AML-193 (cell line): ENCODE measurements around the gene COL25A1.

ENCODE experiments used
- DNase-seq, 2 experiments: peaks; one replicate each; lab custom pipeline; 2025; lab: John Stamatoyannopoulos, UW

COL25A1 gene

DNA sequence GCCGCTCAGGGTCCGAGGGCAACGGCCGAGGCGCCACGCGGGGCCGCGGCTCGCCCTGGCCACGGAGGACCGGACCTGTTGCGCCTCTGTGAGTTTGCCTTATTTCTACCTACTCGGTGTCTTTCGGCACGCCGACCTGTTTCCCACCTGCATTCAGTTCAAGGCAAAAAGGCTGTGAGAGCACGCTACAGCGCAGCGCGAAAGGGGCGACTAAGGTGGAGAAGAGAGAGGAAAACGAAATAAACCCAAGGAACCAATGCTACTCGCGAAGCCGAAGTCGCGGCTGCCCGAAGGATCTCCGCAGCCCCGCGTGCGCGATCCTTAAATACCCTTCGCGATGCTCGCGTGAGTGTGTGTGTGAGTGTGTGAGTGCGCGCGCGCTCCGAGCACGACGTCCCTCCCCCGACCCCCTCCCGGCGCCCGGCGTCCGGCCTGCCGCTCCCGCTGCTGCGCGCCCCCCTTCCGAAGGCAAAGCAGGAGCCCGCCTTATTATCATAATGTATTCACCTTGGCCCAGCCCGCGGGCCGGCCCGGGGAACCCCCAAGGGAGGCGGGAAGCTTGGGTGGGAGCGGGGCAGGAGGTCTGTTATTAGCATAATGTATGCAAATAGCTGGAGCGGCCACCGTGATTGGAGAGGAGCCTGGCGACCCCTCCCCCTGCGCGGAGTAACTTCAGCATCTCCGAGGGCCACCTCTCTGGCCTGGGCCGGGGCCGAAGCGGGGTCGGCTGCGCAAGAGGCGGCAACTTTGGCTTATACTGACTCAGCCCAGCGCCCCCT is at the start of gene COL25A1:
Gene COL25A1, minus strand, starts transcription at position 298 of the 779 bp plus-strand sequence.
- no peak for DNase-seq

DNA sequence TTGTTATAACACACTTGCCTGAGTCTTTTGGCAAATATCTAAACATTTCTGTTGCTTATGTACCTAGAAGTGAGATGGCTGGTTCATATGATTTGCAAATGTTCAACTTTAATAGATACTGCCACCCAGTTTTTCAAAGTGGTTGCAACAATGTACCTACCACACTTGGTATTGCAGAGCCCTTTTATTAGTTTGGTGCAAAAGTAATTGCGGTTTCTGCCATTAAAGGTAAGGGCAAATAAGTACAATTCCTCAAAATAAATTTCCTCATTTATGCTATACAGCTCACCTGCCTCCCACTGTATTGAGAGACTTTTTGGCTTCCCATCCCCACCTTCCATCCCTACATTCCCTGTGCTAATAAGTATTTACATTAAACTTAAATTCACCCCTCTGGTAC is 47.7 kb upstream of the COL25A1 start:
- no peak for DNase-seq

DNA sequence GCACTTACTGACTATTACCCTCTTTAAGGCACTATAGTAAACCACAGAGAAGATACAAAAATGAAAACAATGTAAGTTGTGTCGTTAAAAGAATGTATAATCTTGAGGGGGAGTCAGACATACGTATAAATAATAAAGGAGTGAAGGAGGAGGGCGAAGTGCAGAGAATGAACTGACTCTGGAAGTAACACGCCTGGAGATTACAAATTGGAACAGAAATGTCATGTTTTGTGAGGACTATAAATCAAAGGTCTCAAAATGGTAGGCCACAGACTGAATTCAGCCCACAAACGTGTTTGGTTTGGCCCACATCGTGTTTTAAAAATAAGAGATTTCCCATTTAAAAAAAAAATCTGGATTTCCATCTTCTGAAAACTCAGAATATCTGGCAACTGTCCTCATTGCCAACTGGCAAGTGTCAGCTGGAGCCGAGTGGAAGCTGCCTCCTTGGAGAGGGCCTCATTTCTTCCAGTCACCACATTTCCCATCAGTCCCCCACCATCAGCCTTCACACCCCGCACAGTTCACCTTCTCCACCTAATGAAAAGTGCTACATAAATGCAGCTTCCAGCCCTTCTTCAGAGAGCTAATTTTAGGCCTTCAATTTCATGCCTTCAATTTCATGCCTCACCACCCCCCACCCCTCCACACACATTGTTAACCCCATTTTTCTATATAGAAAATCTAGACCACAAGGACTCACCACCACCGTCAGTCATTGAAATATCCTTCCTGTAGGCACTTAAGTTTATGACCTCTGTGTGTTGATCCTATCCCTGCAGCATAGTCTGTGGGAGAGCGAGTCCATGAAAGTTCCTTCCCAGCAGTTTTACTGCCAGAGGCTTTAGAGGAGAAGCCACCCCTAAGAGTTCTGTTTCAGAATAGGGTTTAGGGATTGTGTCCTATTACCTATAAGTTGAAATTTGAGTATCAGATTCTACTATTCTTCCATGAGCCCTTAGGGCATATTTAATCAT is 32.0 kb upstream of the COL25A1 start:
- no peak for DNase-seq

DNA sequence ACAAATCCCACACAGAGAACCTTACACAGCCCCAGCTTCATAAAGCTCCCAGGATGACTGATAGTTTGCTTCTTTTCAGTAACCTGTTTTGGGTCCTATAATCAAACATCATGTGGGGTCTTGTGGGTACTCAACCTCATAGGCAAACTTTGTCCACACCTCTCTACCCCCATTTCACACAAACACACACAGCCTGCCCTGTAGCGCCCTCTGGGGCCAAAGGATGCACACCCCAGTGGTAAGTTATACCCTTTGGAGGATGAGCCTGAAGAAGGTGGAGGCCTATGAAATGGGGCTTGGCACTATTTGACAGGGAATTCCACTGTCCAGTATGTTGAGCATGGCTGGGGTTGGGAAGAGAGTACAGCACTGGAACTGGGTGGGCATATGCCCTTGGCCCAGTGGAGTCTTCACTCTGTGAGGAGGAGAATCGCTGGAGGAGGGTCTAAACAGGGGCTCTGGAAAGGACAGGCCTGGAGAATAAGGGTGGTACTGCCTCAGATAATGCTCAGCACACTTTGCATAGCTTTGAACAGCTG is 30.5 kb upstream of the COL25A1 start:
- DNase-seq, result no peak

DNA sequence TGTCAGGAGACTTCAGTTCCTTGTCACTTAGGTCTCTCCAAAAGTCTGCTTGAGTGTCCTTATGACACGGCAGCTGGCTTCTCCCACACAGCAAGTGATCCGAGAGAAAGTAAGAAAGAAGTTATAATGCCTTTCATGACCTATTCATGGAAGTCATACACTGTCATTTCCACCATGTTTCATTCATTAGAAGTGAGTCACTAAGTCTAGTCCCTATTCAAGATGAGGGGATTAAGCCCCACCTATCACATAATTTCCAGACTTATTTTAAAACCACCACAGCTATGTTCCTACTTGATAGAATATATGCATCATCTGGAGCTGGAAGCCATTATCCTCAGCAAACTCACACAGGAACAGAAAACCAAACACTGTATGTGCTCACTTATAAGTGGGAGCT is 25.2 kb upstream of the COL25A1 start:
- no peak for DNase-seq

DNA sequence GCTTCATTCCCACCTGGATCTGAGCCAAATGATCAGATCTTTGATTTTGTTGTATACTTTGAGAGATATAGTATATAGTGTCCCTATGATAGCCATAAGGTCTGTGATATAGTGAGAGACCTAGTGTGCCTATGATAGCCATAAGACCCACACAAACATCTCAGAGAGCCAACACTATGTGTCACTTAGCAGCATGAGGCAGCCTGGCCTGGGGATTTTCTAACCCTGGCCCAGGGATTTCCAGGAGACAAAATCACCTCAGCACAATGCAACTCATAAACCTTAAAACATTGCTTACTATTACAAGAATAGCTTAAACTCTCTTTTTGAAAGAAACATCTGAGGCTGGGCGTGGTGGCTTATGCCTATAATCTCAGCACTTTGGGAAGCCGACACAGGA is 23.2 kb upstream of the COL25A1 start:
- no peak for DNase-seq

DNA sequence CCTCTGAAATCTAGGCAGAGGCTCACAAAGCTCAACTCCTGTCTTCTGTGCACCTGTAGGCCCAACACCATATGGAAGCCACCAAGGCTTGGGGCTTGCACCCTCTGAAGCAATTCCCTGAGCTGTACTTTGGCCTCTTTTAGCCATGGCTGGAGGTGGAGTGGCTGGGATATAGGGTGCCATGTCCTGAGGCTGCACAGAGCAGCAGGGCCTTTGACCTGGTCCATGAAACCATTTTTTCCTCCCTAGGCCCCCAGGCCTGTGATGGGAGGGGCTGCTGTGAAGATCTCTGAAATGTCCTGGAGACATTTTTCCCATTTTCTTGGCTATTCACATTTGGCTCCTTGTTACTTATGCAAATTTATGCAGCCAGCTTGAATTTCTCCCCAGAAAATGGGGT is 20.9 kb upstream of the COL25A1 start:
- no peak for DNase-seq

DNA sequence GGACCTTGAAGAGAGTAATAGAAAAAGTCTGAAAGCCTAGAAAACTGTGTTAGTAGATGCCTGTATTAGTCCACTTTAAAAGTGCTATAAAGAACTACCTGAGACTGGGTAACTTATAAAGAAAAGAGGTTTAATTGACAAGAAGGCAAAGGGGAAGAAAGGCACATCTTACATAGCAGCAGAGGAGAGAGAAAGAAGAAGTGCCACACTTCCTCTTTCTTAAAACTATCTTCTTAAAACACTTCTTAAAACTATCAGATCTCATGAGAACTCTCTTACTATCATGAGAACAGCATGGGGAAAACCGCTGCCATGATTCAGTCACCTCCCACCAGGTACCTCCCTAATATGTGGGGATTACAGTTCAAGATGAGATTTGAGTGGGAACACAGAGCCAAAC is 18.8 kb upstream of the COL25A1 start:
- peak; percentile 12 to 24 for DNase-seq

DNA sequence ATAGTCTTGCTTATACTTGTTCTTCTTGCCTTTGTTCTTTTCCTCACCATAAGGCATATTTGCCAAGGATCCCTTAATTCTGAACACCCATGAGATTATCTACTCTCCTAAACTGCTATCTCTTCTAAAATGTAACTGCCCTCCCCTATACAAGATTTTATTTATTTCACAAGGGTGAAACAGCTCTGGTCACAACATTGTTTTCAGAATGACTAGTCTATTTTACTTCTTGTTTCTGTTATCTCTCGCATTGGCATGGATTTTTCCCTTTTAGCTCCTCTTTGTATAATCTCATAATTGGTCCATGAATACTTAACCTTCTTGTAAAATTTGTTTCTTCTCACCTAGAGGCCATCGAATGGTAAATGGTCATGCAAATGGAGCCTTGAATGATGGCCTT is 17.2 kb upstream of the COL25A1 start:
- DNase-seq, result no peak

DNA sequence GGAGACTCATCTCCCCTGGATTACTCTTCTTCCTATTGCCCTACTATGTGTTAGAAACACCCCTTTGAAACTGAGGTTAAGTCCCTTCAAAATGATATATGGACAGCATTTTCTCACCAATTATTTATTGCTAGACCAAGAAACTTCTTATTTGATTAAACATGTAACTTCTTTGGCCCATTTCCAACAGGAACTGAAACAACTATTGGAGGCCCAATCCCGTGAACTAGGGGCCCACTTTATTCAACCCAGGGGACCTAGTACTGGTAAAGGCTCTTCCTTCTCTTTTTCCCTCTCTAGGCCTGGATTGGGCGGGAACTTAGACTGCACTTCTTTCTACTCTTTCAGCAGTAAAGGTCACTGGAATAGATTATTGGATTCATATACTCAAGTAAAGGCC is 16.7 kb upstream of the COL25A1 start:
- DNase-seq, result no peak

DNA sequence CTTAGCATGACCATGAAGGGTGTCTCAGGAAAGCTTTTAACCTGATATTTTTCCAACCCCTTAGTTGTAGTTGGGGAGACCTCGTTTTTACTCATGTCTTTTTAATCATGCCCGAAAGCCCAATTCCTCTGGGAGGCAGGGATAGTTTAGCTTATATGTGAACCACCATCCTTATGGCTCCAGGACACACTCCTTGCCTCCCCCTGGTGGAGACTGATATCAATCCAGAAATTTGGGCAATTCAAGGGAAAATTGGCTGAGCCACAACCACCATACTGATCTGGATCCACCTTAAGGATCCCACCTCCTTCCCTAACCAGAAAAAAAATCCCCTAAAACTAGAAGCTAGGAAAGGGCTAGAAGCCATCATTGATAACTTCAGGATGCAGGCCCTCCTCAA is 13.4 kb upstream of the COL25A1 start:
- DNase-seq, result no peak

DNA sequence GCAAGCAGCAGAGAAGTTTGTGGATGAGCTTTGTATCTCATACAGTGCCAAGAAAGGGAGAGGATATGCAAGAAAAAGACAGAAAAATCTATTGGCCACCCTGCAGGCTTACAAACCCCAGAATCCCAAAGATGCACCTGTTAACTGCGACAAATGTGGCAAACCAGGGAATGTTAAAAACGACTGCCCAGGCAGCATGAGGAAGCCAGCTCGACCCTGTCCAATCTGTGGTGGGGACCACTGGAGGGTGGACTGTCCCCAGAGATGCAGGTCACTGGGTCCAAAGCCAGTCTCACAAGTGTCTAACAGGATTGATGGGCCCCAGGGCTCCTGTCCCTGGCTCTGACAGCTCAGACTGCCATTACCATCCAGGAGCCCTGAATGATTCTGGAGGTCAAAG is 12.9 kb upstream of the COL25A1 start:
- DNase-seq, result no peak

DNA sequence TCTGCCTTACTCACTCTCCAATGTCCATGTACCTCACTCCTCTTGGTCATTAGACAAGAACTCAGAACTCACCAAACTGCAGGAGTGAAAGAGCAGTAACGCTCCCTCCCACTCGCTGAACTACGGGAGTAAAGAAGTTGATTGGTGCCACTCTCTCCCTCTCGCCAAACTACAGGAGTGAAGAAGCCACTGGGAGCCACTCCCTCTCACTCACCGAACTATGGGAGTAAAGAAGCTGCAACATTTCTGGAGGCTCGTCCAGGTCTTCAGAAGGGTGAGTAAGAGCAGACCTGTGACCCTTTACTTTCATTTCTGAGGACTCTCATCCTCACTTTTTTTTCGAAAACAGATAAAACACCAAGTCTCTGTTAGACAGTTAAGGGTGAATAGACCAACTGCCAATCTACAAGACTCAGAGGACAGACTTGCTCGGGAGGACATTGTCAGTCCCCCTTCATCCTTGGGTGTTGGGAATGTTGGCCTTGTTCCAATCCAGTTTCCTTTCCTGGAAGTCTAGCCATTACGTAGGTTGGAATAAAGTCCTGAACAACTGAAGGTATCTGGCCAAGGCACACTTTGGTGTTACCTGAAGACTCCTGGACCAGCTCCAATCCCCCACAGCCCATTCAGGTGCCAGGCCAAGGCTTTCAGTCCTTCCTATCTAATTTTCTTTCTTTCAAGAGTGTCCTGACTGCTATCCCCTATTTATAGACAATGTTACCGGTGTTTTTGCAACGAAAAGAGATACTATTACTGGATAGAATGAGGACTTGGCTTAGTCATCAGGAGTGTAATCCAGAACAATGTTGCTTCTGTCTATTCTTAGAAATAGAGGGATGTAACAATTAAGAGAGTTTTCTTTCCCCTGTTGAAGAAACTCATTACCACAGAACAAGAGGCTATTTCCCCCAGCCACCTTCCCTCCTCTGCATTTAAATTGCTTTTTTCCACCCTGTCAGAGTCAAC is 11.0 kb upstream of the COL25A1 start:
- no peak for DNase-seq

DNA sequence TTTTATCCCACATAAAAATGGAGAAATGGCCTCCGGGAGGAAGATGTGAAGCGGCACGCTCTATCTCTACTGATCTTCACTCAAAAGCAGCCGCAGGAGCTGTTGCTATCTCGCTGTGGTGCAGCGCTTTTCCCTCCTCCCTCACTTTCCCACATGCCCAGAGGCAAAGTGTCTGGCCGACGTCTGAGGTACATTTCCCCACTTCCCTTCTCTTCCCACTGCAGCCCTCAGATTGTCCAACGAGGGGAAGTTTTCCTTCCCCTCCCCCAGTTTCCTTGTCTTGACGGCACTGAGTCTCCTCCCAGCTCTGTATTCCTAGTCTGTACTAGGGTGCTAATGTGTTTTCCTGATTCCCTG is 660 bp upstream of the COL25A1 start:
- no peak for DNase-seq

DNA sequence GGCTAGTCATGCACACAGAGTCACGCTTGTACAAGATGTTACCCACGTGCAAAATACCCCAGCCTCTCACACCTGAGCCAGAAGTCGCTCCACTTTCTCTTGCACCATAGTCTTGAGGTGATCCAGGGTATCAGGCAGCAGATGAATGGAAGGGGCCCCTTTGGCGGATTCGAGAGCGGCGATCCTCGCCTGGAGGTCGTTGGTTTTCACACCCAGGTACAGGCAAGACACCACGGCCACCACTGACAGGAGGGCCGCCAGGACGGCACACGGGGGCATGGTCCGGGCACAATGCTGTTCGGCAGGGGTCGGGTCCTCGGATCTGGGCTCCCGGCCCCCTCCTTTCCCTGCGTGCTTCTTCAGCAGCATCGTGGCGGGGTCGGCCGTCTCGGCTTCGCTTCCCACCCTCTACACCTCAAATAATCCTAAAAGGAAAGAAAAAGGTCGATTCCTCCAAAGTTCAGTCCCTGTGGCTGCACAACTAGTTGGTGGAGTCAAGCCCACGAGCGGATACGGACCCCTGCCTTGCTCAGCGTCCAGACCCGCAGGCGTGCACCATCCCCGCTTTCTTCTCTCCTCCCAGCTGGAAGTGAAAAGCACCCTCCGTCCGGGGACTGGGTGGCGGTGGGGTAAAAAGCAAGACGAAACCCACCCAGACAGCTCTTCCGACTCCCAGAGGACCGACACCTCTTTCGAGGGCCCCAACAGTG is 652 bp downstream of the COL25A1 start:
- DNase-seq, result no peak

DNA sequence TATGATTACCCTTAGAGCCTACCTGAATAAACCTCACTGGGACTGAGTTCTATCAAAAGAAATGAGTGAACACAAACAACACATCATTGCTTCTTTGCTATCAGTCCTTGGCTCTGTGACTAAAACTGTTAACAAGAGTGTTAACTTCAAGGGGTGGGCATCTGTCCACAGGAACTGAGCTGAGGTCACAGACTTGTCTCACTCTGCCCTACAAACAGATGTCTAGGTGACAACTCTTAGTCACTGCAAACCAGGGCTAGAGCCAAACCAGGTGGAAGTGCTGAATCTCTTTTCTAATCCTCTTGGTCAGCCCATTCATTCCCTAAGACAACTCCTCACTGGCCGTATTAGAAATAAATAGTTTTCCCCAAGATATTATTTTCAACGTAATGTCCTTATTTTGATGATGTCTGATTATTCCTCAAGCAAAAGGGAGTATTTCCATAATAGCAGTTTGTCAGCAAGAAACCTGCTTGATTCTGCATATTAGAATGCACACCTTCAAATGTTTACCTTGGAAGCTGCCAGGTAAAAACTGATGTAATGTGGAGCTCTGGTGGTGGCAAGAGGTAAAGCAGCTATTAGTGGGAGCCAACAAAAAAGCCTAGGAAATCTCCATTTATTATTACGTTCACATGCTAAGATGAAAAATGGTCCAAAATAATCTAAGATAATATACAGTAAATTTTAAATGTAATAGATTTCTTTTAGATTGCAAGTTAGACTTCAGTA is 4.0 kb downstream of the COL25A1 start:
- no peak for DNase-seq

DNA sequence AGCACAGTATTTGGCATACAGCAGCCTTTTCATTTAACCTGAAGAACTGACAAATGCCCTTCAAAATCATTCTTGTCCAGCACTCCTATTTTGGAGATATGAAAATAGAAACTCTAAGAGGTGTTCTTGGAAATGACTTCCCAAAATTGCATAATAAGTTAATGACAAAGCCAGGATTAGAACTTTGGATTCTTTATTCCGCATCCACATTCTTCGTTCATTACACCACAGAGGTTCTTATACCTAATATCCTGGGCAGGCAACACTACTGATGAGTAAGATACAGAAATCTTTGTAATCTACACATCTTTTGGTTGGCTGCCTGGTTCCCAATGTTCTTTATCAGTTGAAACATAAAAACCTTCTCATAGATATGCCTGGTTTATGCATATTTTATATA is 5.9 kb downstream of the COL25A1 start:
- no peak for DNase-seq

DNA sequence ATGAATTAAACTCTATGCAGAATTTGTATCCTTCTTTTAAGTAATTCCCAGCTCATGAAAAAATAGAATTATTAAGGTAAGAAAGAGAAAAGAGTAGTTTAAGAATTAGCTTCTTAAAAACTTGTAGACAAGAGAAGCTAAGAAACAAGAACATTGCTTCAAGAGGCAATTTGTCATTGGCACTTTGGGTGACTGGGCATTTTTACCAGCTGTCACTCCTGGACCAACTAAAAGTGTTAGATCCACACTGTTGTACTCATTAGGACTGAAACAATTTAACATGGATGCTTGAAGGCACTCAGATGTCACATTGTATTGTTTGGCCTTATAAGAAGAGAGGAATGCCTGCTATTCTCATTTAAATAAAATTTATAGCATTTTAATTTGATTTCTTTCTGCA is 7.4 kb downstream of the COL25A1 start:
- DNase-seq, result no peak

DNA sequence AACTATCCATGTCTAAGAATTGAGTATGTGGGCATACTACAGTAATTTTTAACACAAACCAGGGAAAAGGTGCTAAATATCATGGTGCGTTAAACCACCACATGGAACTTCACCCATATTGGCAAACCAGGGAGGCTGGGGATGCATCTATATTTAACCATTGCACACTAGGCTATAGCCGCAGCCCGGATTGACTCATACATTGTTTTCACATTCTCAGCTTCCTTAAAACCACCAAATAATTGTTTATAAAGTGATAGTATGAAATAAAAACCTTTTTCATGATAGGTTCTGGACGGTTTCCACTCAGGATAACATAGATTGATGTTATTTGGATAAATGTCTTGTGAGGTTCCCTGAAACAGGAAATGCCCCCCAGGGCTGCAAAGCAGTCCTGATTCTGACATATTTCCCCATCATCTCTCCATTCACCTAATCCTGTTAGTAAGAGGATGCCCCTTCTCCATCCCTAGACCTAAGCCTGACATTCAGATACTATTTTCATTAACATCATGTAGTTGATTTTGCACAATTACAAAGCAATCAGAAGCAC is 7.9 kb downstream of the COL25A1 start:
- DNase-seq, result no peak

DNA sequence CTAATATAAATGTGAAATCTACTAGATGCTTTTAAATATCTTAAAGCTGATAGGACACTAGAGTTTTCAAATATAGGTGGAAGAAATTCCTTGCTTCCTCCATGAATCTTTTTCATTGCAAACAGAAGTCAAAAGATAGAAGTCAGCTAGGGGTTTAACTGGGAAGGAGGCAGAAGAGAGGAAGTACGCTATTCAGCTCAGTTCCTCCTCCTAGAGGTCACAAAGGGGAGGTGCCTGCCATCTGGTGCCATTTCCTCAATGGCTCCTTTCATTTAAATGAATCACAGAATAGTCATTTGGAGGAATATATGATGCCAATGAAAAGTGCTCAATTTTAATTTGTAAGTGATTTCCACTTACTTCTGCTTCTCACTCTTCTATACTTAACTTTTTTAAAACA is 8.5 kb downstream of the COL25A1 start:
- DNase-seq, result peak; percentile 15 to 27
